Mammary epithelial cell (primary cell): Measurements from ENCODE around the gene YTHDF1.

ENCODE experiments used
- CTCF ChIP-seq, 2 donors: IDR thresholded peaks in 1 of 2; conservative IDR thresholded peaks in 1 of 2; 2 replicates each; pipeline ENCODE4 v1.5.1; 2011 to 2012; ENCODE audit warnings: inconsistent platforms in 2 of 2, low read length in 2 of 2, mild to moderate bottlenecking in 2 of 2, control low read depth in 1 of 2, low read depth in 1 of 2; ENCODE audit not compliant: insufficient read depth in 1 of 2; ENCODE audit errors: extremely low read depth in 1 of 2
- EZH2 ChIP-seq: IDR thresholded peaks from 2 replicates; pipeline ENCODE4 v1.6.1; 2012; ENCODE audit warnings: low read length, inconsistent platforms, borderline replicate concordance

- TF ChIP-seq CTCF (conservative IDR thresholded peaks at IDR 0.05 in 1 of 2, IDR thresholded peaks at IDR 0.05 in 1 of 2; ENCODE audit: extremely low read depth in 1 of 2, insufficient read depth in 1 of 2, low read depth in 1 of 2, low read length in 2 of 2): no peak
- no peak for TF ChIP-seq EZH2
Measured at GRCh38 chr20:63249891-63250290, 34.0 kb upstream of the YTHDF1 start.
